CD14-positive monocyte (primary cell): ENCODE data around the gene GPR158. TPM values are rescaled to one million over a fixed set of nuclear protein-coding genes. Genes with fewer than 3 reads are reported as not detected.

ENCODE experiments used
- DNase-seq, 3 donors: peaks; one replicate each; pipeline ENCODE4 v3.0.0-alpha.2; 2011 to 2022
- H2AFZ ChIP-seq: 2 replicates; pipeline ENCODE4 v1.6.0; 2012; ENCODE audit warnings: mild to moderate bottlenecking, low read depth, low read length, inconsistent platforms; ENCODE audit not compliant: insufficient read depth, poor library complexity, severe bottlenecking
- H3K27ac ChIP-seq, 2 donors: 1 replicate in 1 of 2; 2 replicates in 1 of 2; pipeline ENCODE4 v1.5.1; 2012 to 2013; ENCODE audit warnings: low read length in 2 of 2, control low read depth in 1 of 2, inconsistent platforms in 1 of 2, low read depth in 1 of 2, mild to moderate bottlenecking in 1 of 2
- H3K27me3 ChIP-seq, 2 donors: one replicate each; pipeline versions ENCODE4 v1.6.0 to v1.6.1; 2011 to 2013; ENCODE audit warnings: low read length in 2 of 2; ENCODE audit not compliant: control insufficient read depth in 2 of 2, insufficient read depth in 2 of 2
- H3K36me3 ChIP-seq, 2 donors: replicated peaks in 1 of 2; 1 replicate in 1 of 2; 2 replicates in 1 of 2; pipeline versions ENCODE4 v1.5.1 to v1.6.1; 2012 to 2013; ENCODE audit warnings: low read length in 2 of 2, control low read depth in 1 of 2, inconsistent platforms in 1 of 2, mild to moderate bottlenecking in 1 of 2; ENCODE audit not compliant: insufficient read depth in 2 of 2, control insufficient read depth in 1 of 2
- H3K4me1 ChIP-seq, 2 donors: 1 replicate in 1 of 2; 2 replicates in 1 of 2; pipeline versions ENCODE4 v1.5.1 to v1.6.1; 2012 to 2013; ENCODE audit warnings: low read length in 2 of 2, control low read depth in 1 of 2, inconsistent platforms in 1 of 2, mild to moderate bottlenecking in 1 of 2, moderate library complexity in 1 of 2; ENCODE audit not compliant: insufficient read depth in 2 of 2, control insufficient read depth in 1 of 2
- H3K4me2 ChIP-seq: replicated peaks from 2 replicates; pipeline ENCODE3; 2012; ENCODE audit warnings: low read length, moderate library complexity, mild to moderate bottlenecking; ENCODE audit not compliant: poor library complexity, severe bottlenecking; ENCODE audit errors: extremely low read depth
- H3K4me3 ChIP-seq, 3 experiments: fragments of 200-600 bp in 1 of 3; sonication (generic) in 1 of 3; replicated peaks in 1 of 3; 1 replicate in 2 of 3; 2 replicates in 1 of 3; pipeline ENCODE4 v1.5.1; 2011 to 2013; ENCODE audit warnings: low read length in 3 of 3, mild to moderate bottlenecking in 3 of 3, control low read depth in 2 of 3, low read depth in 2 of 3, inconsistent platforms in 1 of 3, moderate library complexity in 1 of 3
- H3K79me2 ChIP-seq: 2 replicates; pipeline ENCODE4 v1.6.0; 2012; ENCODE audit warnings: mild to moderate bottlenecking, control low read depth, inconsistent platforms, low read length, moderate library complexity; ENCODE audit not compliant: insufficient read depth
- H3K9ac ChIP-seq: 2 replicates; pipeline ENCODE4 v1.6.0; 2017; ENCODE audit warnings: low read length, mild to moderate bottlenecking; ENCODE audit not compliant: insufficient read depth, poor library complexity, severe bottlenecking
- H3K9me3 ChIP-seq, 2 donors: replicated peaks in 1 of 2; 1 replicate in 1 of 2; 2 replicates in 1 of 2; pipeline versions ENCODE4 v1.5.1 to v1.6.1; 2012 to 2013; ENCODE audit warnings: low read length in 2 of 2, control low read depth in 1 of 2; ENCODE audit not compliant: control insufficient read depth in 1 of 2, insufficient read depth in 1 of 2
- H4K20me1 ChIP-seq: 2 replicates; pipeline ENCODE4 v1.6.0; 2012; ENCODE audit warnings: mild to moderate bottlenecking, low read length, control low read depth, moderate library complexity; ENCODE audit not compliant: insufficient read depth
- H3K27ac Mint-ChIP-seq, 7 donors: one replicate each; pipeline ENCODE4 v1.8.0; 2020; ENCODE audit warnings: mild to moderate bottlenecking in 7 of 7, mixed read lengths in 7 of 7, moderate library complexity in 6 of 7, inconsistent platforms in 2 of 7
- H3K27me3 Mint-ChIP-seq, 3 donors: one replicate each; pipeline ENCODE4 v1.8.0; 2021 to 2022; ENCODE audit warnings: low read depth in 3 of 3, mild to moderate bottlenecking in 3 of 3, mixed read lengths in 3 of 3, moderate library complexity in 3 of 3, inconsistent platforms in 1 of 3
- H3K36me3 Mint-ChIP-seq, 2 donors: one replicate each; pipeline ENCODE4 v1.8.0; 2020; ENCODE audit warnings: mixed read lengths in 2 of 2, inconsistent platforms in 1 of 2, mild to moderate bottlenecking in 1 of 2
- H3K4me1 Mint-ChIP-seq: one replicate; pipeline ENCODE4 v1.8.0; 2020; ENCODE audit warnings: mild to moderate bottlenecking, mixed read lengths
- H3K4me3 Mint-ChIP-seq, 2 donors: one replicate each; pipeline ENCODE4 v1.8.0; 2020; ENCODE audit warnings: mild to moderate bottlenecking in 2 of 2, mixed read lengths in 2 of 2, moderate library complexity in 1 of 2
- H3K9me3 Mint-ChIP-seq, 7 donors: one replicate each; pipeline ENCODE4 v1.8.0; 2020 to 2022; ENCODE audit warnings: mixed read lengths in 7 of 7, mild to moderate bottlenecking in 6 of 7, moderate library complexity in 6 of 7, inconsistent platforms in 2 of 7
- WGBS: methylation state at CpG from one replicate; pipeline ENCODE4 v1.1.5; 2013; ENCODE audit warnings: missing lambda C conversion rate; ENCODE audit not compliant: insufficient coverage; 5-methylcytosine and 5-hydroxymethylcytosine counted together
- intact Hi-C, 2 donors: fragments of 100-400 bp; cut with micrococcal nuclease; formaldehyde crosslinking; loops; one replicate each; pipeline versions ENCODE4 v1.15.0 to v1.15.1; 2023
- polyA plus RNA-seq, 3 donors: library from polyadenylated mRNA; depleted of rRNA in 1 of 3; unstranded in 2 of 3; stranded (reverse) in 1 of 3; fragments of 300-500 nt in 2 of 3; fragments of >200 nt in 1 of 3; fragmentation: Illumina TruSeq in 2 of 3; gene quantifications; 1 replicate in 2 of 3; 2 replicates in 1 of 3; pipeline ENCODE4 v1.2.3, GENCODE V29; 2012 to 2021
- TF ChIP-seq, protein P1 (sequence below): fragments of 200-600 bp; IDR thresholded peaks from one replicate; pipeline ENCODE4 v1.8.0; 2022; ENCODE audit warnings: antibody characterized with exemption, mild to moderate bottlenecking

The GPR158 gene
- polyA plus RNA-seq, 3 donors: not detected

- Mint-ChIP-seq H3K27ac (no peak overlapping the region), H3K4me3 (peak overlapping the region in 1 of 2 donors; percentile 5), H3K36me3 (no peaks in the 10 kb centered on the region), H3K4me1 (no peaks in the 10 kb centered on the region), H3K27me3 (peaks cover 0 to 2% (median 0%) of the 10 kb centered on the region in 3 donors), H3K9me3 (peaks cover 0 to 10% (median 4%) of the 10 kb centered on the region in 7 donors)
- Histone ChIP-seq H3K4me3 (no peak overlapping the region), H2AFZ (no peak overlapping the region), H4K20me1 (no peaks in the 10 kb centered on the region), H3K4me1 (no peaks in the 10 kb centered on the region), H3K79me2 (no peaks in the 10 kb centered on the region), H3K4me2 (no peak overlapping the region), H3K36me3 (no peaks in the 10 kb centered on the region), H3K27me3 (no peaks in the 10 kb centered on the region), H3K9me3 (no peaks in the 10 kb centered on the region), H3K9ac (no peak overlapping the region), H3K27ac (no peak overlapping the region)
- WGBS: 80% methylated on average over 1 of the region's 3 CpGs
- TF ChIP-seq, protein P1, sequence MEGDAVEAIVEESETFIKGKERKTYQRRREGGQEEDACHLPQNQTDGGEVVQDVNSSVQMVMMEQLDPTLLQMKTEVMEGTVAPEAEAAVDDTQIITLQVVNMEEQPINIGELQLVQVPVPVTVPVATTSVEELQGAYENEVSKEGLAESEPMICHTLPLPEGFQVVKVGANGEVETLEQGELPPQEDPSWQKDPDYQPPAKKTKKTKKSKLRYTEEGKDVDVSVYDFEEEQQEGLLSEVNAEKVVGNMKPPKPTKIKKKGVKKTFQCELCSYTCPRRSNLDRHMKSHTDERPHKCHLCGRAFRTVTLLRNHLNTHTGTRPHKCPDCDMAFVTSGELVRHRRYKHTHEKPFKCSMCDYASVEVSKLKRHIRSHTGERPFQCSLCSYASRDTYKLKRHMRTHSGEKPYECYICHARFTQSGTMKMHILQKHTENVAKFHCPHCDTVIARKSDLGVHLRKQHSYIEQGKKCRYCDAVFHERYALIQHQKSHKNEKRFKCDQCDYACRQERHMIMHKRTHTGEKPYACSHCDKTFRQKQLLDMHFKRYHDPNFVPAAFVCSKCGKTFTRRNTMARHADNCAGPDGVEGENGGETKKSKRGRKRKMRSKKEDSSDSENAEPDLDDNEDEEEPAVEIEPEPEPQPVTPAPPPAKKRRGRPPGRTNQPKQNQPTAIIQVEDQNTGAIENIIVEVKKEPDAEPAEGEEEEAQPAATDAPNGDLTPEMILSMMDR: no peak
- no peak for DNase-seq
- intact Hi-C loops: no loop called here
These were observed 329.5 kb downstream of the GPR158 start for GRCh38 chr10:25504306-25504705.

DNA sequence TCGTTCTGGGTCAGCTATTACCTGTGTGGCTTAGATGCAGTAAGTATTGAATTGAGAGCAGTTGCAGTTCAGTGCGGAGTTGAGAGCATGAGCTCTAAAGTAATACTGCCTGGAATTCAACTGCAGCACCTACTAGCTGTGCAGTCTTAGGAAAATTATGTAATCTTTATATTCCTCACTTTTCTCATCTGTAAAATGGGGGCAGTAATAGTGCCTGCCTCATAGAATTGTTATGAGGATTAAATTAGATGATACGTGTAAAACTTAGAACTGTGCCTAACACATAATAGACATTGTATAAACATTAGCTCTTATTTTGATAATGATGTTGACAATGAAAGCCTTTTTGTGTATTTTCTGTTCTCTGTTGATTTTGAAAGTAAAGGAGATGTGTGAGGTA is 330.0 kb downstream of the GPR158 start:
- no peak overlapping the region for H2AFZ ChIP-seq
- no peaks in the 10 kb centered on the region for H4K20me1 ChIP-seq
- TF ChIP-seq, protein P1: no peak
- H3K36me3 ChIP-seq: no peaks in the 10 kb centered on the region
- no peak overlapping the region for H3K4me2 ChIP-seq
- no peak overlapping the region for H3K9ac ChIP-seq
- intact Hi-C loops: no loop called here
- H3K9me3 ChIP-seq: no peaks in the 10 kb centered on the region
- H3K27me3 ChIP-seq: no peaks in the 10 kb centered on the region
- Mint-ChIP-seq H3K4me3 (no peak overlapping the region), H3K9me3 (peaks cover 0 to 11% (median 3%) of the 10 kb centered on the region in 7 donors), H3K4me1 (no peaks in the 10 kb centered on the region), H3K27me3 (peaks cover 0 to 2% (median 0%) of the 10 kb centered on the region in 3 donors), H3K27ac (no peak overlapping the region), H3K36me3 (no peaks in the 10 kb centered on the region)
- no peaks in the 10 kb centered on the region for H3K79me2 ChIP-seq
- no peak overlapping the region for H3K4me3 ChIP-seq
- no peak for DNase-seq
- no peaks in the 10 kb centered on the region for H3K4me1 ChIP-seq
- no CpG with 5 or more reads among the region's 3 CpGs for WGBS
- H3K27ac ChIP-seq: no peak overlapping the region
